ENCODE measurements around the gene DOCK4. TPM values are rescaled to one million over a fixed set of nuclear protein-coding genes. Genes with fewer than 3 reads are reported as not detected.

Gene DOCK4
- total RNA-seq, 1 donor from 2014 or later, result 32.2 TPM

- peaks cover under 1% of the 10 kb centered on the region for H3K4me1 Mint-ChIP-seq (ENCODE audit: low read depth, unreplicated experiment)
These were observed 369.6 kb downstream of the DOCK4 start for GRCh38 chr7:111836592-111836991.

GRCh38 chr7:111835066-111835465 lies 371.1 kb downstream of the DOCK4 start:
- Mint-ChIP-seq H3K27ac (ENCODE audit: unreplicated experiment) (no peak overlapping the region), H3K27me3 (ENCODE audit: low read depth, unreplicated experiment) (no peaks in the 10 kb centered on the region), H3K4me3 (ENCODE audit: unreplicated experiment) (no peak overlapping the region), H3K36me3 (ENCODE audit: low read depth, unreplicated experiment) (peaks cover 3% of the 10 kb centered on the region), H3K9me3 (ENCODE audit: unreplicated experiment) (no peaks in the 10 kb centered on the region), H3K4me1 (ENCODE audit: low read depth, unreplicated experiment) (no peaks in the 10 kb centered on the region)
- FAIRE-seq (peak; percentile 78), DNase-seq (ENCODE audit: low read depth) (peak; percentile 82)
- no peak for TF ChIP-seq EZH2 (IDR thresholded peaks at IDR 0.05; ENCODE audit: insufficient read depth, low read length)
- TF ChIP-seq, protein P1, sequence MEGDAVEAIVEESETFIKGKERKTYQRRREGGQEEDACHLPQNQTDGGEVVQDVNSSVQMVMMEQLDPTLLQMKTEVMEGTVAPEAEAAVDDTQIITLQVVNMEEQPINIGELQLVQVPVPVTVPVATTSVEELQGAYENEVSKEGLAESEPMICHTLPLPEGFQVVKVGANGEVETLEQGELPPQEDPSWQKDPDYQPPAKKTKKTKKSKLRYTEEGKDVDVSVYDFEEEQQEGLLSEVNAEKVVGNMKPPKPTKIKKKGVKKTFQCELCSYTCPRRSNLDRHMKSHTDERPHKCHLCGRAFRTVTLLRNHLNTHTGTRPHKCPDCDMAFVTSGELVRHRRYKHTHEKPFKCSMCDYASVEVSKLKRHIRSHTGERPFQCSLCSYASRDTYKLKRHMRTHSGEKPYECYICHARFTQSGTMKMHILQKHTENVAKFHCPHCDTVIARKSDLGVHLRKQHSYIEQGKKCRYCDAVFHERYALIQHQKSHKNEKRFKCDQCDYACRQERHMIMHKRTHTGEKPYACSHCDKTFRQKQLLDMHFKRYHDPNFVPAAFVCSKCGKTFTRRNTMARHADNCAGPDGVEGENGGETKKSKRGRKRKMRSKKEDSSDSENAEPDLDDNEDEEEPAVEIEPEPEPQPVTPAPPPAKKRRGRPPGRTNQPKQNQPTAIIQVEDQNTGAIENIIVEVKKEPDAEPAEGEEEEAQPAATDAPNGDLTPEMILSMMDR (IDR thresholded peaks at IDR 0.05; ENCODE audit: insufficient read depth, low read depth, low read length), result no peak
- Histone ChIP-seq H3K4me2 (ENCODE audit: low read length) (peak overlapping the region; percentile 2), H3K27me3 (ENCODE audit: insufficient read depth, low read length) (no peaks in the 10 kb centered on the region), H3K36me3 (ENCODE audit: insufficient read depth, low read length) (no peaks in the 10 kb centered on the region), H4K20me1 (ENCODE audit: insufficient read depth, low read length) (no peaks in the 10 kb centered on the region), H3K9ac (ENCODE audit: low read length) (no peak overlapping the region), H3K4me3 (ENCODE audit: insufficient read depth, low read depth, low read length) (no peak overlapping the region), H3K27ac (ENCODE audit: low read depth, low read length) (peak overlapping the region; percentile 13), H3K9me3 (ENCODE audit: insufficient read depth, low read depth, low read length) (no peaks in the 10 kb centered on the region), H3K4me1 (ENCODE audit: insufficient read depth, low read length) (no peaks in the 10 kb centered on the region), H3K79me2 (ENCODE audit: insufficient read depth, low read length) (no peaks in the 10 kb centered on the region), H2AFZ (ENCODE audit: low read depth, low read length) (no peak overlapping the region)

More at GRCh38 chr7:111836592-111836991, 369.6 kb downstream of the DOCK4 start:
- H3K4me3 ChIP-seq (ENCODE audit: insufficient read depth, low read depth, low read length), result no peak overlapping the region
- Mint-ChIP-seq H3K4me3 (ENCODE audit: unreplicated experiment) (no peak overlapping the region), H3K27ac (ENCODE audit: unreplicated experiment) (no peak overlapping the region), H3K36me3 (ENCODE audit: low read depth, unreplicated experiment) (peaks cover 2% of the 10 kb centered on the region), H3K27me3 (ENCODE audit: low read depth, unreplicated experiment) (no peaks in the 10 kb centered on the region), H3K9me3 (ENCODE audit: unreplicated experiment) (no peaks in the 10 kb centered on the region)
- TF ChIP-seq, protein P1 (IDR thresholded peaks at IDR 0.05; ENCODE audit: insufficient read depth, low read depth, low read length), result no peak
- TF ChIP-seq EZH2 (IDR thresholded peaks at IDR 0.05; ENCODE audit: insufficient read depth, low read length), result no peak
- H4K20me1 ChIP-seq (ENCODE audit: insufficient read depth, low read length), result no peaks in the 10 kb centered on the region
- H3K27ac ChIP-seq (ENCODE audit: low read depth, low read length), result no peak overlapping the region
- no peak overlapping the region for H3K9ac ChIP-seq (ENCODE audit: low read length)
- H3K79me2 ChIP-seq (ENCODE audit: insufficient read depth, low read length), result no peaks in the 10 kb centered on the region
- no peak overlapping the region for H2AFZ ChIP-seq (ENCODE audit: low read depth, low read length)
- DNase-seq (ENCODE audit: low read depth) (no peak), FAIRE-seq (no peak)
- H3K9me3 ChIP-seq (ENCODE audit: insufficient read depth, low read depth, low read length), result no peaks in the 10 kb centered on the region
- H3K27me3 ChIP-seq (ENCODE audit: insufficient read depth, low read length), result no peaks in the 10 kb centered on the region
- H3K4me1 ChIP-seq (ENCODE audit: insufficient read depth, low read length), result no peaks in the 10 kb centered on the region
- H3K4me2 ChIP-seq (ENCODE audit: low read length), result no peak overlapping the region
- H3K36me3 ChIP-seq (ENCODE audit: insufficient read depth, low read length), result no peaks in the 10 kb centered on the region

DNA sequence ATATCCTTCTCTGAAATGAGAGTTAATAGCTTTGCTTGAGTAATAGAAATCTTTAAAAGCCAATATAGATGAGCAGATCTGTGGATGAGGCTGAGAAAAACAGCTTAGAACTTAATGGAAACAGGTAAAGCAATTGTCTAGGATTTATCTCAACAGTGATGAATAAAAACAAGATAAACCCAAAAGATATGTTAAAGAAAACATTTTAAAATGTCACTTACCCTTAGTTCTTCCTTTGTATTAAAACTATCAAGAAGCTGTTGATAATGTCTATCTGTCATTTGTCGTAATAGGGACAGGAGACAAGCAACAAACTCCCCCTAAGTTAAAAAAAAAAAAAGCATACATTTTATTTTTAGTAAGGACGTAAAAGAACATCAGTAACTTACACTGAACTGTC lies 371.8 kb downstream of the DOCK4 start:
- no peaks in the 10 kb centered on the region for H3K79me2 ChIP-seq (ENCODE audit: insufficient read depth, low read length)
- H3K9me3 ChIP-seq (ENCODE audit: insufficient read depth, low read depth, low read length), result no peaks in the 10 kb centered on the region
- H3K4me3 ChIP-seq (ENCODE audit: insufficient read depth, low read depth, low read length), result no peak overlapping the region
- no peaks in the 10 kb centered on the region for H3K36me3 ChIP-seq (ENCODE audit: insufficient read depth, low read length)
- no peak overlapping the region for H3K9ac ChIP-seq (ENCODE audit: low read length)
- H3K4me1 ChIP-seq (ENCODE audit: insufficient read depth, low read length), result no peaks in the 10 kb centered on the region
- no peak overlapping the region for H2AFZ ChIP-seq (ENCODE audit: low read depth, low read length)
- no peaks in the 10 kb centered on the region for H3K27me3 ChIP-seq (ENCODE audit: insufficient read depth, low read length)
- no peaks in the 10 kb centered on the region for H3K4me1 Mint-ChIP-seq (ENCODE audit: low read depth, unreplicated experiment)
- TF ChIP-seq, protein P1 (IDR thresholded peaks at IDR 0.05; ENCODE audit: insufficient read depth, low read depth, low read length), result no peak
- no peak for TF ChIP-seq EZH2 (IDR thresholded peaks at IDR 0.05; ENCODE audit: insufficient read depth, low read length)
- H3K36me3 Mint-ChIP-seq (ENCODE audit: low read depth, unreplicated experiment), result peaks cover 3% of the 10 kb centered on the region
- no peak overlapping the region for H3K27ac Mint-ChIP-seq (ENCODE audit: unreplicated experiment)
- no peak overlapping the region for H3K4me2 ChIP-seq (ENCODE audit: low read length)
- H3K27me3 Mint-ChIP-seq (ENCODE audit: low read depth, unreplicated experiment), result no peaks in the 10 kb centered on the region
- FAIRE-seq, result peak; percentile 47
- no peaks in the 10 kb centered on the region for H4K20me1 ChIP-seq (ENCODE audit: insufficient read depth, low read length)
- H3K4me3 Mint-ChIP-seq (ENCODE audit: unreplicated experiment), result no peak overlapping the region
- H3K9me3 Mint-ChIP-seq (ENCODE audit: unreplicated experiment), result no peaks in the 10 kb centered on the region
- no peak overlapping the region for H3K27ac ChIP-seq (ENCODE audit: low read depth, low read length)
- DNase-seq (ENCODE audit: low read depth), result no peak
